ENCODE data around the gene PIK3AP1. TPM values are rescaled to one million over a fixed set of nuclear protein-coding genes. Genes with fewer than 3 reads are reported as not detected.
"Not testable (repeated sequence)": the region's sequence is repeated elsewhere in the genome, so short reads cannot be mapped to it uniquely, and the experiment has no call there.

PIK3AP1 gene
- total RNA-seq, 4 donors from 2014 or later: 16.6 to 34.7 (median 29.7) TPM

- DNase-seq (ENCODE audit: low spot score): no peak
- ATAC-seq (ENCODE audit: low FRiP score): no peak
- no peak for TF ChIP-seq CTCF (IDR thresholded peaks at IDR 0.05)
Measured at GRCh38 chr10:96560489-96560888, 159.8 kb downstream of the PIK3AP1 start.

GRCh38 chr10:96556003-96556402 is 164.3 kb downstream of the PIK3AP1 start:
- no peak for TF ChIP-seq CTCF (IDR thresholded peaks at IDR 0.05)
- no peak for ATAC-seq (ENCODE audit: low FRiP score)

GRCh38 chr10:96555330-96555729 is 165.0 kb downstream of the PIK3AP1 start:
- no peak for ATAC-seq (ENCODE audit: low FRiP score)
- no peak for TF ChIP-seq CTCF (IDR thresholded peaks at IDR 0.05)

More at GRCh38 chr10:96556003-96556402, 164.3 kb downstream of the PIK3AP1 start:
- DNase-seq (ENCODE audit: low spot score): no peak

GRCh38 chr10:96548589-96548988 is 171.7 kb downstream of the PIK3AP1 start:
- no peak for DNase-seq (ENCODE audit: low spot score)

More at GRCh38 chr10:96555330-96555729, 165.0 kb downstream of the PIK3AP1 start:
- no peak for DNase-seq (ENCODE audit: low spot score)

GRCh38 chr10:96545558-96545957 is 174.8 kb downstream of the PIK3AP1 start:
- ATAC-seq (ENCODE audit: low FRiP score); DNase-seq (ENCODE audit: low spot score): not testable (repeated sequence)

More at GRCh38 chr10:96548589-96548988, 171.7 kb downstream of the PIK3AP1 start:
- ATAC-seq (ENCODE audit: low FRiP score): no peak
- TF ChIP-seq CTCF (IDR thresholded peaks at IDR 0.05): no peak

Small RNA genes within 50 kb of the gene (small RNA-seq; reads per million reads assigned to genes)
- gene RNA5SP324: not detected
- gene RNU6-1274P: not detected

Other genes with a start within 250 kb of the PIK3AP1 start
- under 1 TPM in 1 of 4 donors, not detected in 3; 0.16 TPM for gene TLL2, start 206.6 kb downstream of the PIK3AP1 start, total RNA-seq
- 10 to 100 TPM; 75.5 to 99.9 (median 86.8) TPM for gene TM9SF3, start 133.5 kb downstream of the PIK3AP1 start, total RNA-seq
- gene LCOR, start 111.8 kb upstream of the PIK3AP1 start, total RNA-seq: 10 to 100 TPM; 19.1 to 82.0 (median 24.7) TPM